PFSK-1 (cell line): ENCODE results near the gene PIGBOS1.

Experiments
- FOXP2 ChIP-seq: optimal IDR thresholded peaks from 2 replicates; pipeline ENCODE3; 2011; ENCODE audit warnings: borderline replicate concordance, control low read depth, inconsistent platforms; ENCODE audit not compliant: insufficient read depth; ENCODE audit errors: extremely low read length, extremely low read depth
- POLR2AphosphoS5 ChIP-seq: IDR thresholded peaks from 2 replicates; pipeline ENCODE4 v1.6.1; 2012; ENCODE audit warnings: low read depth, mild to moderate bottlenecking, control low read depth, low read length, moderate library complexity
- REST ChIP-seq, 2 experiments: IDR thresholded peaks; 2 replicates each; pipeline versions ENCODE4 v1.6.1 to v1.8.0; 2011 to 2012; ENCODE audit warnings: low read depth in 2 of 2, low read length in 2 of 2, control low read depth in 1 of 2, inconsistent platforms in 1 of 2, mild to moderate bottlenecking in 1 of 2, moderate library complexity in 1 of 2; ENCODE audit not compliant: insufficient read depth in 1 of 2
- SIN3A ChIP-seq: IDR thresholded peaks from 2 replicates; pipeline ENCODE4 v1.6.1; 2012; ENCODE audit warnings: mild to moderate bottlenecking, low read length, moderate library complexity, borderline replicate concordance; ENCODE audit not compliant: insufficient read depth
- TAF1 ChIP-seq: IDR thresholded peaks from 2 replicates; pipeline ENCODE4 v1.6.1; 2012; ENCODE audit warnings: low read length, control low read depth, borderline replicate concordance; ENCODE audit not compliant: insufficient read depth

PIGBOS1 gene

GRCh38 chr15:55297315-55297714 is 21.6 kb downstream of the PIGBOS1 start:
- no peak for TF ChIP-seq REST (IDR thresholded peaks at IDR 0.05; ENCODE audit: insufficient read depth in 1 of 2, low read depth in 2 of 2, low read length in 2 of 2)
- no peak for TF ChIP-seq POLR2AphosphoS5
- no peak for TF ChIP-seq TAF1
- TF ChIP-seq SIN3A: no peak
- TF ChIP-seq FOXP2: no peak

GRCh38 chr15:55290528-55291057 is 28.3 kb downstream of the PIGBOS1 start:
- TF ChIP-seq POLR2AphosphoS5 (no peak), SIN3A (peak; percentile 9; the same call in 1 of the 2 replicates)

GRCh38 chr15:55289746-55290527 is 29.0 kb downstream of the PIGBOS1 start, which contains the start of gene RAB27A:
RAB27A (minus strand) TSS chr15:55289813; CDS start chr15:55234934, 54,879 bp downstream.
- no peak for TF ChIP-seq TAF1

- no peak for TF ChIP-seq REST (IDR thresholded peaks at IDR 0.05; ENCODE audit: insufficient read depth in 1 of 2, low read depth in 2 of 2, low read length in 2 of 2)
- TF ChIP-seq FOXP2: no peak
- no peak for TF ChIP-seq TAF1
- TF ChIP-seq SIN3A: no peak
- no peak for TF ChIP-seq POLR2AphosphoS5
Observed at GRCh38 chr15:55289011-55289745, 29.7 kb downstream of the PIGBOS1 start.

GRCh38 chr15:55288006-55288717 is 30.8 kb downstream of the PIGBOS1 start:
- TF ChIP-seq POLR2AphosphoS5: no peak
- TF ChIP-seq SIN3A: no peak
- TF ChIP-seq REST (IDR thresholded peaks at IDR 0.05; ENCODE audit: insufficient read depth in 1 of 2, low read depth in 2 of 2, low read length in 2 of 2): no peak

- TF ChIP-seq FOXP2: no peak
- no peak for TF ChIP-seq SIN3A
- TF ChIP-seq TAF1: no peak
- no peak for TF ChIP-seq REST (IDR thresholded peaks at IDR 0.05; ENCODE audit: insufficient read depth in 1 of 2, low read depth in 2 of 2, low read length in 2 of 2)
- no peak for TF ChIP-seq POLR2AphosphoS5
Observed at GRCh38 chr15:55284426-55284825, 34.5 kb downstream of the PIGBOS1 start.
